Mesendoderm (in vitro differentiated cells): ENCODE measurements around the gene RETREG2.
A peak's percentile ranks its signal among the peaks of the same experiment; 100 is the strongest.

Experiments
- DNase-seq: peaks from one replicate; pipeline ENCODE4 v3.0.0; 2013
- H2AK5ac ChIP-seq: 2 replicates; pipeline ENCODE4 v1.6.1; 2013; ENCODE audit warnings: low read length, inconsistent platforms
- H2BK120ac ChIP-seq: 2 replicates; pipeline ENCODE4 v1.6.1; 2013; ENCODE audit warnings: low read depth, mild to moderate bottlenecking, low read length, moderate library complexity, mixed read lengths
- H2BK15ac ChIP-seq: replicated peaks from 2 replicates; pipeline ENCODE4 v1.6.1; 2013; ENCODE audit warnings: low read depth, mild to moderate bottlenecking, moderate library complexity
- H2BK5ac ChIP-seq: 2 replicates; pipeline ENCODE4 v1.6.1; 2013; ENCODE audit warnings: low read length, inconsistent platforms
- H3K18ac ChIP-seq: 2 replicates; pipeline ENCODE4 v1.6.1; 2013; ENCODE audit warnings: mild to moderate bottlenecking, low read length, mixed read lengths
- H3K23ac ChIP-seq: one replicate; pipeline ENCODE4 v1.6.1; 2013; ENCODE audit warnings: low read length
- H3K27ac ChIP-seq: 2 replicates; pipeline ENCODE4 v1.5.1; 2013; ENCODE audit warnings: low read depth, mild to moderate bottlenecking, inconsistent platforms, low read length, moderate library complexity
- H3K27me3 ChIP-seq: 2 replicates; pipeline ENCODE4 v1.6.1; 2013; ENCODE audit warnings: low read length, control low read depth, mild to moderate bottlenecking, inconsistent platforms; ENCODE audit not compliant: insufficient read depth, poor library complexity
- H3K36me3 ChIP-seq: 2 replicates; pipeline ENCODE4 v1.6.1; 2013; ENCODE audit warnings: low read length, inconsistent platforms; ENCODE audit not compliant: control insufficient read depth, insufficient read depth
- H3K4ac ChIP-seq: one replicate; pipeline ENCODE4 v1.6.1; 2013; ENCODE audit warnings: low read depth, mild to moderate bottlenecking, low read length, moderate library complexity
- H3K4me1 ChIP-seq: 2 replicates; pipeline ENCODE4 v1.6.1; 2013; ENCODE audit warnings: low read depth, low read length, inconsistent platforms; ENCODE audit not compliant: control insufficient read depth
- H3K4me2 ChIP-seq: 2 replicates; pipeline ENCODE4 v1.6.1; 2013; ENCODE audit warnings: low read length
- H3K4me3 ChIP-seq: 2 replicates; pipeline ENCODE4 v1.5.1; 2013; ENCODE audit warnings: mild to moderate bottlenecking, low read length
- H3K56ac ChIP-seq: one replicate; pipeline ENCODE4 v1.6.1; 2013; ENCODE audit warnings: low read length
- H3K79me1 ChIP-seq: 2 replicates; pipeline ENCODE4 v1.6.1; 2013; ENCODE audit warnings: low read length, inconsistent platforms
- H3K79me2 ChIP-seq: 2 replicates; pipeline ENCODE4 v1.6.1; 2013; ENCODE audit warnings: mild to moderate bottlenecking, low read length; ENCODE audit not compliant: control insufficient read depth, insufficient read depth
- H3K9ac ChIP-seq: 2 replicates; pipeline ENCODE4 v1.6.1; 2013; ENCODE audit warnings: low read length, inconsistent platforms
- H4K5ac ChIP-seq: one replicate; pipeline ENCODE4 v1.6.1; 2013; ENCODE audit warnings: low read length
- H4K8ac ChIP-seq: one replicate; pipeline ENCODE4 v1.6.1; 2013; ENCODE audit warnings: low read depth, mild to moderate bottlenecking, control low read depth, low read length, moderate library complexity
- WGBS: extraction: QIAGEN DNeasy Blood & Tissue Kit; methylation state at CpG from one replicate; pipeline ENCODE4 v1.1.7; 2013; ENCODE audit warnings: low lambda C conversion rate, missing lambda C conversion rate; ENCODE audit not compliant: insufficient coverage; ENCODE audit errors: extremely low coverage; 5-methylcytosine and 5-hydroxymethylcytosine counted together

Gene RETREG2

DNA sequence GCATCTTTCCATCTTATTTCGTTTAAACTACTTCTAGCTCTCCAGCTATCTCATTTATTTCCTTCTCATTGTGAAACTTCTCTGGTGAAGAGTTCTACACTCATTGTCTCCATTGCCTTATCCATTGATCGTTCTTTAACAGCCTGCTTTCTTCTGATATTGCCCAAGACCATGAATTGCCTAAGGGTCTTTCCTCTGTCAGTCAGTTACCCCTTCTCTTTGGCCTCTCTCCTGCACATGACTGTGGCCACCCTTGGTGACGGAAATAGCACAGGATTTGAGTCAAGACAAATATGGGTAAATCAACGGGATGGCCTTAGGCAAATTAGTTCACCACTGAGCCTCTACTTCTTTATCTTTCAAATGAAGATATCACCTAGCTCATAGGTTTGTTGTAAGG is 44.1 kb upstream of the RETREG2 start:
- Histone ChIP-seq H3K23ac (no peak overlapping the region), H3K4me1 (no peaks in the 10 kb centered on the region), H4K5ac (no peak overlapping the region), H3K9ac (no peak overlapping the region), H2BK5ac (no peak overlapping the region), H3K56ac (no peak overlapping the region), H2BK15ac (no peak overlapping the region), H2AK5ac (no peak overlapping the region), H3K27ac (no peak overlapping the region), H3K79me2 (no peaks in the 10 kb centered on the region), H3K36me3 (no peaks in the 10 kb centered on the region), H3K4me2 (no peak overlapping the region), H4K8ac (no peak overlapping the region), H3K18ac (no peak overlapping the region), H3K4ac (no peak overlapping the region), H2BK120ac (no peak overlapping the region), H3K4me3 (no peak overlapping the region), H3K79me1 (no peaks in the 10 kb centered on the region), H3K27me3 (no peaks in the 10 kb centered on the region)
- peak; percentile 38 for DNase-seq
- no CpG with 5 or more reads among the region's 4 CpGs for WGBS

DNA sequence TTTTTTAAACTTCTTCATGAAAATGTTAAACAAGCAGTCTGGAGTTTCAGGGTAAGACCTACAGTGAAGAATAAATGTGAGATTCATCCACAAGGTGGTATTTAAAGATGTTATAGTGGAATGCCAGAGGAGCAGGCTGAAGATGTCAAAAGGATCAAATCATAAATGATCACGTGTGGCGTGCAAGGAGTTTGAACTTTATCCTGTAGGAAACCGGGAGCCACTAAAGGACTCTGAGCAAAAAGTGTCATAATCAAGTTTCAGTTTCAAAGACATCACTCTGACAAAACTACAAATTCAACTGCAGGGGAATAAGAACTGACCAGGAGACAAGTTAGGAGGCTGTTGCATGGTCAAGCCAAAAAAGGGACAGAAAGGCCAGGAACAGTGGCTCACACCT is 37.4 kb upstream of the RETREG2 start:
- H3K4me2 ChIP-seq: no peak overlapping the region
- H3K23ac ChIP-seq: no peak overlapping the region
- H3K36me3 ChIP-seq: no peaks in the 10 kb centered on the region
- H3K18ac ChIP-seq: no peak overlapping the region
- no peak for DNase-seq
- no peak overlapping the region for H3K4me3 ChIP-seq
- H2BK5ac ChIP-seq: no peak overlapping the region
- H4K8ac ChIP-seq: no peak overlapping the region
- no peak overlapping the region for H3K4ac ChIP-seq
- no CpG with 5 or more reads among the region's 3 CpGs for WGBS
- no peak overlapping the region for H2BK120ac ChIP-seq
- no peak overlapping the region for H3K27ac ChIP-seq
- no peaks in the 10 kb centered on the region for H3K27me3 ChIP-seq
- no peak overlapping the region for H2BK15ac ChIP-seq
- H3K79me2 ChIP-seq: no peaks in the 10 kb centered on the region
- H3K9ac ChIP-seq: no peak overlapping the region
- no peak overlapping the region for H3K56ac ChIP-seq
- H3K79me1 ChIP-seq: no peaks in the 10 kb centered on the region
- H3K4me1 ChIP-seq: no peaks in the 10 kb centered on the region
- no peak overlapping the region for H2AK5ac ChIP-seq
- H4K5ac ChIP-seq: no peak overlapping the region

DNA sequence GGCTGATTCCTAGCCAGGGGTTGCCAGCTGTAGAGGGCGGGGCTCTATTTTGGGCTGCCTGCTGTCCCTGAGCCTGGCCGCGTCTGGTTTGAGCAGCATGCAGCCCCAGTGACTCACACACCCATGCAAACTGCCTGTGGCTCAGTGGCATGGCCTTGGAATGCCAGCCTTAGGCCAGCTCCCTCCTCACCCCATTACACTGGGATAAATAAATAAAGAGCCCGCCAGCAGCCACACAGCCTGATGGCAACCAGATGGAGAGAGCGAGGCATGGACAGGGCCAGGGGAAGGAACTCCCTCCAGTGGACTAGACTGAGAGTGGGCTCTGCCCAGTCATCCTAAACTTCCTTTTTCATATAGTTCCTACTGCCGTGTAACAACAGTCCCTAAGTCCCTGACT is 35.7 kb upstream of the RETREG2 start:
- Histone ChIP-seq H2AK5ac (no peak overlapping the region), H3K36me3 (no peaks in the 10 kb centered on the region), H3K27me3 (no peaks in the 10 kb centered on the region), H2BK5ac (no peak overlapping the region), H4K5ac (no peak overlapping the region), H2BK120ac (no peak overlapping the region), H2BK15ac (no peak overlapping the region), H3K4me2 (no peak overlapping the region), H3K18ac (no peak overlapping the region), H3K4me1 (no peaks in the 10 kb centered on the region), H3K79me2 (no peaks in the 10 kb centered on the region), H3K79me1 (no peaks in the 10 kb centered on the region), H3K23ac (no peak overlapping the region), H3K9ac (no peak overlapping the region), H3K4me3 (no peak overlapping the region), H3K27ac (no peak overlapping the region), H4K8ac (no peak overlapping the region), H3K56ac (no peak overlapping the region), H3K4ac (no peak overlapping the region)
- DNase-seq: peak; percentile 31
- no CpG with 5 or more reads among the region's 6 CpGs for WGBS

DNA sequence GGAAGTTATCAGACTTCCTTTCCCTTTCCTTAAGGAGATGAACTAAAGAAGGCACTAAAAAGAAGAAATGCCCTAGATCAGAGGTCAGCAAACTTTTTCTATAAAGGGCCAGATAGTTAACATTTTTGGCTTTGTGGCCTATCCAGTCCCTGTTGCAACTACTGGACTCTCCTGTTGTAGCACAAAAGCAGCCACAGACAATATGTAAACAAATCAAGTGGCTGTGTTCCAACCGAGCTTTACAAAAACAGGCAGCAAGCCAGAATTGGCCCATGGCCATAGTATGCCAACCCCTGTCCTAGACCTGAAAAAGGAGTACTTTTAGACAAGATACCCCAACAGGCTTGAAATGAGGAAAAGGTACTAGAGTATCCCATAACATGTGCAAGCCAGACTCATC is 28.4 kb upstream of the RETREG2 start:
- Histone ChIP-seq H3K56ac (no peak overlapping the region), H2AK5ac (no peak overlapping the region), H3K27ac (no peak overlapping the region), H4K8ac (no peak overlapping the region), H3K27me3 (no peaks in the 10 kb centered on the region), H3K36me3 (peaks cover 2% of the 10 kb centered on the region), H3K23ac (no peak overlapping the region), H2BK15ac (no peak overlapping the region), H3K18ac (no peak overlapping the region), H4K5ac (no peak overlapping the region), H3K4me1 (no peaks in the 10 kb centered on the region), H3K79me2 (no peaks in the 10 kb centered on the region), H3K4ac (no peak overlapping the region), H3K4me2 (no peak overlapping the region), H3K4me3 (no peak overlapping the region), H3K79me1 (no peaks in the 10 kb centered on the region), H2BK120ac (no peak overlapping the region), H3K9ac (no peak overlapping the region), H2BK5ac (no peak overlapping the region)
- whole genome bisulfite sequencing: no CpG with 5 or more reads among the region's 1 CpG
- DNase-seq: no peak

DNA sequence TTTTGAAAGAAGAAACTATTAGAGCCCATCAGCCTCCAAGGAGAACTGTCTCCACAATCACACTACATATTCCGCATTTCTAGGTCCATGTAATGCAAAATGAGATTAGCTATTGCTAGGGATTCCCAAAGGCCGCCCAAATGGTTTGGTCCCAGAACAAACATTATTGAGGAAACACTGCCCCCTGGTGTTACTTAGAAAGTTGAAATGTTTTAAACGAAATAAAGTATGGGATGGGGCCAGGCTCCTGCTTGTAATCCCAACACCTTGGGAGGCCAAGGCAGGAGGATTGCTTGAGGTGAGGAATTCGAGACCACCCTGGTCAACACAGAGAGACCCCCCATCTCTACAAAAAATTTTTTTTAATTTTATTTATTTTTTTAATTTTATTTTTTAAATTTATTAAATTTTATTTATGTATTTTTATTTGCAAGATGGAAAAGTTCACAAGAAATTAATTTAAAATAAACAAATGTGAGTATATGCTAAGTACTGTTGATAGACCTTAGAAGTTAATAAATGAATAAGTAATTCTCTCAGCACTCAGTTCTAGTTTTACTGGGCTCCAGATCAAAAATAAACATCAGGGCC is 22.9 kb upstream of the RETREG2 start:
- Histone ChIP-seq H3K4me1 (no peaks in the 10 kb centered on the region), H3K79me2 (no peaks in the 10 kb centered on the region), H3K56ac (no peak overlapping the region), H3K23ac (no peak overlapping the region), H3K4me2 (no peak overlapping the region), H3K4me3 (no peak overlapping the region), H3K27ac (no peak overlapping the region), H2BK120ac (no peak overlapping the region), H2BK5ac (no peak overlapping the region), H2AK5ac (no peak overlapping the region), H3K79me1 (no peaks in the 10 kb centered on the region), H3K9ac (no peak overlapping the region), H3K36me3 (peaks cover 2% of the 10 kb centered on the region), H2BK15ac (no peak overlapping the region), H4K8ac (no peak overlapping the region), H3K18ac (no peak overlapping the region), H4K5ac (no peak overlapping the region), H3K4ac (no peak overlapping the region), H3K27me3 (no peaks in the 10 kb centered on the region)
- WGBS: no CpG with 5 or more reads among the region's 4 CpGs
- peak; percentile 84 for DNase-seq

DNA sequence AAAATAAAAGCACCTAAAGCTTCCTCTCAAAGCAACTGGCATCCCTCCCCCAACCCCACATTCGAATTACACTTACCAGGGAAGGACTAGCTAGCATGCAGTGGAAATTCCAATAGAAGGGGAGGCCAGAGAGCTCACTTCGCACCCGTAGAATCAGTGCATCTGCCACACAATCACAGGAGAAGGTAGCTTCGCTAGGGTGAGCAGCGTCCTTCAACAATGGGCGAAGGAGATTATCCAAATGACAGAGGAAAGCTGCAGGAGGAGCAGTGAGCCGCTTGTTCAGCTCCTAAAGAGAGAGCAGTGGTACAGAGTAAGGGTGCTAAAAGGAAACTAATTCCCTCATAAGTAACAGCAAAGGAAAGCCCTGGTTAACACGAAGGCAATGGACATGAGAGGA is 20.7 kb upstream of the RETREG2 start:
- peaks cover 3% of the 10 kb centered on the region for H3K4me1 ChIP-seq
- no peak overlapping the region for H2BK120ac ChIP-seq
- no peak for DNase-seq
- no peaks in the 10 kb centered on the region for H3K27me3 ChIP-seq
- H3K36me3 ChIP-seq: peaks cover 2% of the 10 kb centered on the region
- H2AK5ac ChIP-seq: no peak overlapping the region
- H2BK5ac ChIP-seq: no peak overlapping the region
- H3K79me1 ChIP-seq: no peaks in the 10 kb centered on the region
- no peak overlapping the region for H3K4me2 ChIP-seq
- H4K5ac ChIP-seq: no peak overlapping the region
- H3K27ac ChIP-seq: no peak overlapping the region
- H3K9ac ChIP-seq: no peak overlapping the region
- WGBS: no CpG with 5 or more reads among the region's 8 CpGs
- H3K79me2 ChIP-seq: no peaks in the 10 kb centered on the region
- H3K4me3 ChIP-seq: no peak overlapping the region
- H4K8ac ChIP-seq: no peak overlapping the region
- no peak overlapping the region for H3K4ac ChIP-seq
- no peak overlapping the region for H2BK15ac ChIP-seq
- H3K56ac ChIP-seq: no peak overlapping the region
- no peak overlapping the region for H3K18ac ChIP-seq
- H3K23ac ChIP-seq: no peak overlapping the region
